ENCODE measurements around the gene CCDC27. TPM values are rescaled to one million over a fixed set of nuclear protein-coding genes. Genes with fewer than 3 reads are reported as not detected.

Gene CCDC27
- total RNA-seq, 1 experiment from 2014 or later = not detected

GRCh38 chr1:3730543-3731247, 21.6 kb upstream of the CCDC27 start:
- Histone ChIP-seq H3K27ac (no peak overlapping the region), H3K4me1 (replicated peaks; ENCODE audit: insufficient read depth) (no peaks in the 10 kb centered on the region), H3K36me3 (ENCODE audit: low read depth) (no peaks in the 10 kb centered on the region), H3K27me3 (ENCODE audit: insufficient read depth, low read depth) (0 out of 2 replicates have a peak, but pooled peaks cover 4% of the 10 kb centered on the region), H3K79me2 (ENCODE audit: low read depth) (no peaks in the 10 kb centered on the region), H3K9me2 (ENCODE audit: insufficient read depth) (no peaks in the 10 kb centered on the region), H4K20me1 (ENCODE audit: insufficient read depth) (no peaks in the 10 kb centered on the region), H3K4me3 (no peak overlapping the region), H3F3A (ENCODE audit: insufficient read depth, low read depth) (no peaks in the 10 kb centered on the region), H2AFZ (no peak overlapping the region), H3K9me3 (ENCODE audit: insufficient read depth, low read depth) (no peaks in the 10 kb centered on the region), H3K4me2 (no peak overlapping the region)
- ChIA-PET CTCF (no interaction called here), POLR2A (ENCODE audit: unreplicated experiment) (no interaction called here)
- no peak for DNase-seq
- intact Hi-C loops (cut with micrococcal nuclease; ENCODE audit: unreplicated experiment) = no loop called here
- BruUV-seq (replicated peaks) = no TSS peak
- no peak for TF ChIP-seq CTCF (conservative IDR thresholded peaks at IDR 0.05)
- no peak for TF ChIP-seq EZH2 (IDR thresholded peaks at IDR 0.05; ENCODE audit: low read depth)

DNA sequence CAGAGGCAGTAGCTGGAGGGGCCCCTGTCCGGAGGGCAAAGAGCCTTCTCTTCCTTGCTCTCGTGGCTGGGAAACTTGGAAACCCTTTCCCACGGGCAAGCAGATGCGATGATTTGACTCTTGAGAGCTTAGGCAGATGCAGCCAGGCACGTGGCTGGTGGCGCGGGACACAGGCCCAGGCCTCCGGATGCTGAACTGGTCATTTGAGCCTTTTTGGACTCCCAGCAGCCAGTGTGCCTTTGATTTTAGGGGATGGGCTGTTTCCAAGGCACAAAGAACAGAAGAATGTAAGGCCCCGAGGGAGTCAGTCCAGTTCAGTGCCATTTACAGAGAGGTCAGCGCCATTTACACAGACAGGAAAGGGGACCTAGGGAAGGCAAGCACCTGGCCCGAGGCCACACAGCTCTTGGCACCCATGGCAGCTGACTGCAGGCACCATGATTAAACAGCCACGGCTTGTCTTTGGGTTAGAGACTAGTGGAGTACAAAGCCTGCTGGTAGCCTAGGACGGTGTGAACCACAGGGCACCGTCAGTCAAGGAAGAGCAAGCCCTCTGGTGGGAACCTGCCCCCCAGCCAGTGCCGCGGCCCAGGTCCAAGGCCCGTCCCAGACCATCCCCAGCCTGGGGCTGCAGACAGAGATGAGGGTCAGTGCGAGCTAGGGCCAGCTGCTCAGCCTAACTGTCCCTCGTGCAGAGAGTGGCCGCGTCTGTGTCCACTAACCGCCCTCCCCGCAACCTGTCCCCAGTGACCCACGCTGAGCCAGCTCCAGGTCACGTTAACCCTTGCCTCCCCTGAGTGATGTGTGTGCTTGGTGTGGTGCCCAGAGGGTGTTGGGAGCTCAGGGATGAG, 20.4 kb upstream of the CCDC27 start:
- H3K4me2 ChIP-seq = no peak overlapping the region
- H3K9me3 ChIP-seq (ENCODE audit: insufficient read depth, low read depth) = no peaks in the 10 kb centered on the region
- H3F3A ChIP-seq (ENCODE audit: insufficient read depth, low read depth) = no peaks in the 10 kb centered on the region
- no peaks in the 10 kb centered on the region for H3K79me2 ChIP-seq (ENCODE audit: low read depth)
- 0 out of 2 replicates have a peak, but pooled peaks cover 4% of the 10 kb centered on the region for H3K27me3 ChIP-seq (ENCODE audit: insufficient read depth, low read depth)
- CTCF ChIA-PET = no interaction called here
- no peak overlapping the region for H3K27ac ChIP-seq
- TF ChIP-seq EZH2 (IDR thresholded peaks at IDR 0.05; ENCODE audit: low read depth) = no peak
- no peak for TF ChIP-seq CTCF (conservative IDR thresholded peaks at IDR 0.05)
- H4K20me1 ChIP-seq (ENCODE audit: insufficient read depth) = no peaks in the 10 kb centered on the region
- no peak overlapping the region for H2AFZ ChIP-seq
- BruUV-seq (replicated peaks) = no TSS peak
- POLR2A ChIA-PET (ENCODE audit: unreplicated experiment) = no interaction called here
- no peak overlapping the region for H3K4me3 ChIP-seq
- DNase-seq = no peak
- no peaks in the 10 kb centered on the region for H3K36me3 ChIP-seq (ENCODE audit: low read depth)
- H3K4me1 ChIP-seq (replicated peaks; ENCODE audit: insufficient read depth) = no peaks in the 10 kb centered on the region
- intact Hi-C loops (cut with micrococcal nuclease; ENCODE audit: unreplicated experiment) = no loop called here
- H3K9me2 ChIP-seq (ENCODE audit: insufficient read depth) = no peaks in the 10 kb centered on the region

DNA sequence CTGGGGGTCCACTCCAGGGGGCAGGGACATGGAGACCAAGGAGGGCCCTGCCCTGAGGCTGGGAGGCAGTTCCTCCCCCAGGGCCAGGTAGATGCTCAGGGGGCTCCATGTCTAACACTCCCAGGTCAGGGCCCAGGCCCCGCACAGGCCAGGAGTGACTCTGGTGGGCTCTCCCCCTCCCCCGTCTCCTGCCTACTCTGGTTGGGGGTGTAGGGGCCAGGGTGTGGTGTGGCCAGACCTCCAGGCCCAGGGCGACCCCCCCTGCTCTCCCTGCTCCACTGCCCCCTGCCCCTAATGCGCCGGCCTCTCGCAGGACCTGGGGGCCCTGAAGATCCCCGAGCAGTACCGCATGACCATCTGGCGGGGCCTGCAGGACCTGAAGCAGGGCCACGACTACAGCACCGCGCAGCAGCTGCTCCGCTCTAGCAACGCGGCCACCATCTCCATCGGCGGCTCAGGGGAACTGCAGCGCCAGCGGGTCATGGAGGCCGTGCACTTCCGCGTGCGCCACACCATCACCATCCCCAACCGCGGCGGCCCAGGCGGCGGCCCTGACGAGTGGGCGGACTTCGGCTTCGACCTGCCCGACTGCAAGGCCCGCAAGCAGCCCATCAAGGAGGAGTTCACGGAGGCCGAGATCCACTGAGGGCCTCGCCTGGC, 19.7 kb upstream of the CCDC27 start:
- DNase-seq = no peak
- H3K27ac ChIP-seq = no peak overlapping the region
- H3K79me2 ChIP-seq (ENCODE audit: low read depth) = no peaks in the 10 kb centered on the region
- POLR2A ChIA-PET (ENCODE audit: unreplicated experiment) = no interaction called here
- no peak overlapping the region for H3K4me3 ChIP-seq
- CTCF ChIA-PET = no interaction called here
- TF ChIP-seq EZH2 (IDR thresholded peaks at IDR 0.05; ENCODE audit: low read depth) (no peak), CTCF (conservative IDR thresholded peaks at IDR 0.05) (no peak)
- no peaks in the 10 kb centered on the region for H3K36me3 ChIP-seq (ENCODE audit: low read depth)
- no peaks in the 10 kb centered on the region for H3K9me2 ChIP-seq (ENCODE audit: insufficient read depth)
- no peaks in the 10 kb centered on the region for H3F3A ChIP-seq (ENCODE audit: insufficient read depth, low read depth)
- H3K27me3 ChIP-seq (ENCODE audit: insufficient read depth, low read depth) = 0 out of 2 replicates have a peak, but pooled peaks cover 4% of the 10 kb centered on the region
- no peak overlapping the region for H2AFZ ChIP-seq
- H4K20me1 ChIP-seq (ENCODE audit: insufficient read depth) = no peaks in the 10 kb centered on the region
- no peaks in the 10 kb centered on the region for H3K9me3 ChIP-seq (ENCODE audit: insufficient read depth, low read depth)
- H3K4me2 ChIP-seq = no peak overlapping the region
- no TSS peak for BruUV-seq (replicated peaks)
- H3K4me1 ChIP-seq (replicated peaks; ENCODE audit: insufficient read depth) = no peaks in the 10 kb centered on the region
- intact Hi-C loops (cut with micrococcal nuclease; ENCODE audit: unreplicated experiment) = no loop called here

All from PC-9 (cell line).